ENCODE data around the gene MAST4.
A peak's percentile ranks its signal among the peaks of the same experiment; 100 is the strongest.

Gene MAST4

DNA sequence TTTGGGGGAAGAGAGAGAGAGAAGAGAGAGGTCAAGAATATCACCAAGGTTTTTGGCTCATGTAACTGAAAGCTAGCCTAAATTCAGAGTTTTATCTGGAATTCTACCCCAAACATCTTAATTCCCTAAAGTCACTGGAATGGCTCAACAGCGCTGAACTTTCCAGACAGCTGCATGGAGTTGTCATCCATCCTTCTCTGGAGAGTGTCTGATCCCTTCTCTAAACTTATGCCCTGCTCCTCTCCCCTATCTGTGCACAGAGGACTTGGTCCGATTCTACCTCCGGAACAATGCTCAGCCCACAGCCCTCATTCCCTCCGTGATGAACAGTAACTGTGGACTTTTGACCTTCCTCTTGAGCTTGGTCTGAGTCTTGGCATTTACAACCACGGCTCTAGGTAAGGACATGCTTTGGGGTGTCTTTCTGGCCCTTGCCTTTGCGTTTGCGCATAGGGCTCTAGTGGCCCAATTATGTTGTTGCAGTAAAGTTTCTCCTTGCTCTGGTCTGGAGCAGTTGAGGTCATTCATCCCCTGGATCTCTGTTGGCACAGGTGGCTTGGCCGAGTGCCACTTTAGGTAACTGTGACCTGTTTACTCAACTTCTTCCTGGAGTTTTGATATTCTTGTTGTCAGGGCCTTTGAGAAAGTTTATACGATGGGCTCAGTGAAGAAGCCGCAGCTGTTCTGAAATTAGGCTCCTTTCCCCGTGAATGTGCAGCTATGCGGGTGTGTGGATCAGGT is 618.7 kb downstream of the MAST4 start:
- DNase-seq (ENCODE audit: low spot score): no peak

DNA sequence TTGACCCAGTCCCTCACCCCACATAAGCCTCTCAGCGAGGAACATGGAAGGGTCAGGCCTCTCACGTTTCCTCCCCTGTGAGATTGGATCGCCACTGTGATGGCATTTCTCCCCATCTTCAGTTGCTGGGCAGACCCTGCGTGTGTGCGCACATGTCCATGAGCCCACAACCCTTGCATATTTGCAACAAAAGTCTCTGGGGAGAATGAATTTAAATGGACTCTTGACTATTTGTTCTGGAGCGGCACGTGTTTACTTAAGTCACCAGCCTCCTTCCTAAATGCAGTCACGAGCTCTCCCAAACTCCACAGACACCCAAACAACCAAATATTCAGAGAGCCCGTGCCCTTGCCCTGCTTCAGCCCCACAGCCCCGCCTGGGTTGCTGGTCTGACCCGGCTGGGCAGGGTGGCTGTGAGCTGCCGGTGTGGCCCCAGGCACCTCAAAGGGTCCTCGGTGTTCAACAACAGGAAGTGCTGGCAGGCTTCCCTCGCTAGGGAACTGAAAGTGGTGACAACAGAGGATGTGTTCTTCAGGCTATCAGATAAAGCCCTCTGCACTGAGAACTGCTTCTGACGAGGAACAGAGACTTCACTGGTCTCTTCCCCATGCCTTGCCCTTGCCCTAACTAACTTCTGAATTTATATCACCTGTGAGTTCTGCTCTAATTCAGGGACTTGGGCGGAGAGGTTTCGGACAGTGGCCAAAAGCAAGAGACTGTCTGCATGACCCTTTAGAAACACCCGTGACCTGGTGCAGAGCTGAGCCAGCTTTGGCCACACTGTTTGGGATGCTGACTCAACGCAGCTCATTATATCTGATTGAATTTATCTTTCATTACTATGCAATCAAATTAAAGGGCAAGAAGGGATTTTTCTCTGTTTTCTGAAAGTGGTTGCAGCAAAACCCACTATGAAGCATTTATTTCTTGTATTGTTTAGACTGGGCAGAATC is 619.6 kb downstream of the MAST4 start:
- DNase-seq (ENCODE audit: low spot score): peak; percentile 47

DNA sequence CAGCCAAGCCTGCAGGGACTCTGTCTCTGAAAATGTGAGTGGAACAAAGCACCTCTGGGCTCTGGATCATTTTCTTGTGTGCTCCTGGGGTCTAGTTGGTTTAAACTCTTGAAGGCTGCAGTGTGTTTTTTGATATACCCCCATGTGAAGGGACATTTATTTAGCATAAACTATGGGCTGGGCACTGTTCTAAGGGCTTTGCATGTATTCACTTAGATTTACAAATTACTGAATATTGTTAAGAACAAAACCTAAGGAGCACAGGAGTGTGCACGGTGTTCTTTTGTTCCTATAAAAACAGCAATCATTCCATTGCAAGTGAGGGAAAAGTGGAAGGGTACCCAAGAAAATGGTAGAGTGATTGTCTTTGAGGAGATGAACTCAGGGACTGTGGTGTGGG is 620.4 kb downstream of the MAST4 start:
- no peak for DNase-seq (ENCODE audit: low spot score)

All from HuH-7 (cell line).